A549 (cell line): ENCODE results near the gene NTMT2. TPM values are rescaled to one million over a fixed set of nuclear protein-coding genes. Genes with fewer than 3 reads are reported as not detected.

ENCODE experiments used
- ATAC-seq, 2 experiments: fragments of 200-7000 bp in 1 of 2; fragments of >200 bp in 1 of 2; cut with Nextera tagmentation in 1 of 2; cut with Tn5 transposase in 1 of 2; 3 replicates each; pipeline versions ENCODE4 v1.8.0 to v1.9.1; 2018 to 2020; ENCODE audit warnings: mild to moderate bottlenecking in 1 of 2, moderate library complexity in 1 of 2
- CTCF ChIA-PET: fragments of 300-600 bp; sonication (Branson Sonifier 250); formaldehyde crosslinking; extraction: SDS; loops from one replicate; lab custom pipeline; 2021; ENCODE audit warnings: antibody characterized with exemption, inconsistent platforms; lab: Yijun Ruan, JAX
- POLR2A ChIA-PET: fragments of 350-600 bp; formaldehyde crosslinking; extraction: SDS; loops from one replicate; lab custom pipeline; 2021; ENCODE audit warnings: antibody characterized with exemption, inconsistent platforms; lab: Yijun Ruan, JAX
- DNase-seq, 2 experiments: peaks; one replicate each; pipeline versions ENCODE4 v3.0.0 to v3.0.0-alpha.2; 2011 to 2016; ENCODE audit warnings: low read depth in 1 of 2, low spot score in 1 of 2
- FAIRE-seq: peaks from 2 replicates; lab custom pipeline; 2011; peaks lifted over from hg19 to GRCh38; lab: Jason Lieb, UNC
- H3K27ac ChIP-seq, 2 experiments: fragments of >200 bp; sonication (Bioruptor Twin); formaldehyde crosslinking; 3 replicates each; pipeline ENCODE4 v1.5.1; 2016 to 2017
- H3K4me1 ChIP-seq: fragments of >200 bp; sonication (Bioruptor Twin); formaldehyde crosslinking; 3 replicates; pipeline ENCODE4 v1.6.1; 2016
- H3K4me2 ChIP-seq: fragments of >200 bp; sonication (Bioruptor Twin); formaldehyde crosslinking; 3 replicates; pipeline ENCODE4 v1.6.1; 2016
- H3K4me3 ChIP-seq: fragments of >200 bp; sonication (Bioruptor Twin); formaldehyde crosslinking; 3 replicates; pipeline ENCODE4 v1.5.1; 2016
- H3K9me3 ChIP-seq: fragments of >200 bp; sonication (Bioruptor Twin); formaldehyde crosslinking; 3 replicates; pipeline ENCODE4 v1.6.1; 2016
- BHLHE40 ChIP-seq: IDR thresholded peaks from 2 replicates; pipeline ENCODE4 v1.6.1; 2012; ENCODE audit warnings: low read depth, low read length, inconsistent platforms
- CHD2 ChIP-seq: fragments of 150-350 bp; IDR thresholded peaks from 2 replicates; pipeline ENCODE4 v1.6.1; 2014; ENCODE audit warnings: low read length; ENCODE audit not compliant: partially characterized antibody
- EP300 ChIP-seq, 2 experiments: fragments of >200 bp; sonication (Bioruptor Twin); formaldehyde crosslinking; IDR thresholded peaks; 2 replicates in 1 of 2; 3 replicates in 1 of 2; pipeline ENCODE4 v1.6.1; 2016 to 2017
- FOSB ChIP-seq: fragments of 250-450 bp; sonication (Bioruptor Pico); IDR thresholded peaks from 2 replicates; pipeline ENCODE4 v1.5.0; 2020; ENCODE audit warnings: mild to moderate bottlenecking, moderate library complexity
- FOSL2 ChIP-seq, 2 experiments: fragments of 450-650 bp in 1 of 2; fragments of >200 bp in 1 of 2; sonication (Bioruptor Twin) in 1 of 2; formaldehyde crosslinking; IDR thresholded peaks; 2 replicates each; pipeline versions ENCODE4 v1.5.0 to v1.6.1; 2016 to 2020; ENCODE audit warnings: mild to moderate bottlenecking in 1 of 2, moderate library complexity in 1 of 2
- HDAC2 ChIP-seq: fragments of 200-600 bp; sonication (generic); IDR thresholded peaks from 2 replicates; pipeline ENCODE4 v1.6.1; 2016
- RAD21 ChIP-seq, 2 experiments: fragments of >200 bp in 1 of 2; sonication (Bioruptor Twin) in 1 of 2; formaldehyde crosslinking in 1 of 2; IDR thresholded peaks in 1 of 2; conservative IDR thresholded peaks in 1 of 2; 2 replicates in 1 of 2; 3 replicates in 1 of 2; pipeline ENCODE4 v1.6.1; 2012 to 2018; ENCODE audit warnings: inconsistent platforms in 1 of 2
- RCOR1 ChIP-seq: fragments of 150-350 bp; IDR thresholded peaks from 2 replicates; pipeline ENCODE4 v1.6.1; 2014; ENCODE audit warnings: antibody characterized with exemption, low read length, low read depth
- RNF2 ChIP-seq: fragments of 200-600 bp; sonication (generic); IDR thresholded peaks from 2 replicates; pipeline ENCODE4 v1.6.1; 2016; ENCODE audit warnings: low read depth, mild to moderate bottlenecking, antibody characterized with exemption, moderate library complexity, borderline replicate concordance
- SMC3 ChIP-seq: fragments of >200 bp; sonication (Bioruptor Twin); formaldehyde crosslinking; IDR thresholded peaks from 3 replicates; pipeline ENCODE4 v1.6.1; 2018; ENCODE audit warnings: inconsistent platforms
- WGBS: methylation state at CpG from one replicate; pipeline ENCODE4 v1.1.6; 2017; ENCODE audit errors: missing lambda C conversion rate; 5-methylcytosine and 5-hydroxymethylcytosine counted together
- polyA minus RNA-seq: library from RNA; depleted of rRNA, polyadenylated mRNA; stranded (reverse); fragments of >200 nt; gene quantifications from 2 replicates; pipeline ENCODE4 v1.2.3, GENCODE V29; 2011; rRNA and poly(A)+ RNA removed
- polyA plus RNA-seq, 4 experiments: library from polyadenylated mRNA; depleted of rRNA in 3 of 4; stranded (reverse); fragments of >200 nt; fragmentation: RNase III in 1 of 4; extraction: RNeasy Plus Mini Kit Qiagen cat#74134 plus additional on column Dnase treatment in 1 of 4; gene quantifications; 2 replicates in 3 of 4; 3 replicates in 1 of 4; pipeline ENCODE4 v1.2.3, GENCODE V29; 2011 to 2017
- TF ChIP-seq, protein P1 (sequence below): IDR thresholded peaks from 2 replicates; pipeline ENCODE4 v1.6.1; 2012
- TF ChIP-seq, protein P2 (sequence below): IDR thresholded peaks from 2 replicates; pipeline ENCODE4 v1.6.1; 2012; ENCODE audit warnings: low read depth, borderline replicate concordance
- TF ChIP-seq, protein P3 (sequence below): fragments of 200-600 bp; sonication (generic); IDR thresholded peaks from 2 replicates; pipeline ENCODE4 v1.6.1; 2016; ENCODE audit warnings: antibody characterized with exemption, mild to moderate bottlenecking, moderate library complexity
- TF ChIP-seq, protein P4 (sequence below): fragments of >200 bp; sonication (Bioruptor Twin); formaldehyde crosslinking; IDR thresholded peaks from 3 replicates; pipeline ENCODE4 v1.6.1; 2016

Gene NTMT2
- not detected in 2 replicates for polyA plus RNA-seq (2011; rRNA removed)
- not detected in 2 replicates for polyA plus RNA-seq (2012; cell fraction: cytosol; rRNA removed)
- polyA plus RNA-seq (2012; cell fraction: nucleus; rRNA removed) = not detected in 2 replicates
- polyA plus RNA-seq (2017; fragmentation: RNase III; extraction: RNeasy Plus Mini Kit Qiagen cat#74134 plus additional on column Dnase treatment) = not detected in 3 replicates
- not detected in 2 replicates for polyA minus RNA-seq

DNA sequence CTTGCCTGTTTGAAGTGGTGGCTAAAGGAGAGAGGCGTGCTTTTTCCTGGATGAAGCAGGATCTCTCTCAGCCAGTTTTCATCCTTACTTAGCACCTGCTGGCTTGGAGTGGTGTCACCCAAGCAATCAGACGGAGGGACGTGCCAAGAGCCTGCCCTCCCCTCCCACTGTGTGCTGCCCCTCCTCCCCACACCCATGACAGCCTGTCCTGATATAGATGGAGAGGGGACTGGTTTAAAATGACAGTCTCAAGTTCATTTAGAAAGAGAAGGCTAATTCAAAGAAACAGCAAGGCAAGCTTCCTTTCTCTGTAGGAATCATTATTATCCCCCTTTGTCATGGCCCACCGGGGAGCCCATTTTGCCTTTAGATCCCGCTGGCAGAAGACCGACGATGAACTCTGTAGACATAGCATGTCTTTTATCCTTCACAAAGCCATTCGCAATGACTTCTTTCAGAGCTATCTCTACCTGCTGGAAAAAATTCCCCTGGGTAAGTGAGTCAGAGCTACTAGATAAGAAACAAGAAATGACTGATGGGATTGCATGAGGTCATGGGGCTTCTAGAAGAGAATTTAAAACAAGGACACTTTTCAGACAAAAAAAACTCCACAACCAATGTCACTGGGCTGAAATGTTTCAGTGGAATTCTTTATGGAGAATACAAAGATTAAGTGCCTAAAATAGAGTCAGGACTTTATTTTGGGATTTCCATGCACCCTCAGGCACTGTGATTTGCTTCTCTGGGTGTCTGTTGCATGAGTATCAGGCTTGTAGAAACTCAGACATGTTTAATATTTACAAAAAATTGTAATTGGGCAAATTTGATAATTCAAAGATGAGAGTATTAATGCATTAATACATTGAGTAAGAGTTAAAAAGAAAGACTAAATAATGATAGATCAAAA is at the start of gene NTMT2:
NTMT2 (plus strand) TSS at position 190 of the 907 bp plus-strand sequence; CDS start at position 339, 149 bp downstream.
- Histone ChIP-seq H3K9me3 (no peaks in the 10 kb centered on the region), H3K27ac (no peak within 1 kb of the TSS), H3K4me3 (no peak within 1 kb of the TSS), H3K4me2 (no peak within 1 kb of the TSS), H3K4me1 (no peaks in the 10 kb centered on the region)
- ChIA-PET POLR2A (no interaction called here), CTCF (no interaction called here)
- 29% methylated on average over 8 of the region's 8 CpGs for WGBS
- DNase-seq (no peak), FAIRE-seq (no peak), ATAC-seq (no peak)
- TF ChIP-seq SMC3 (no peak), RAD21 (conservative IDR thresholded peaks at IDR 0.05 in 1 of 2, IDR thresholded peaks at IDR 0.05 in 1 of 2) (no peak), EP300 (IDR thresholded peaks at IDR 0.05) (no peak), BHLHE40 (no peak)
- TF ChIP-seq, protein P1, sequence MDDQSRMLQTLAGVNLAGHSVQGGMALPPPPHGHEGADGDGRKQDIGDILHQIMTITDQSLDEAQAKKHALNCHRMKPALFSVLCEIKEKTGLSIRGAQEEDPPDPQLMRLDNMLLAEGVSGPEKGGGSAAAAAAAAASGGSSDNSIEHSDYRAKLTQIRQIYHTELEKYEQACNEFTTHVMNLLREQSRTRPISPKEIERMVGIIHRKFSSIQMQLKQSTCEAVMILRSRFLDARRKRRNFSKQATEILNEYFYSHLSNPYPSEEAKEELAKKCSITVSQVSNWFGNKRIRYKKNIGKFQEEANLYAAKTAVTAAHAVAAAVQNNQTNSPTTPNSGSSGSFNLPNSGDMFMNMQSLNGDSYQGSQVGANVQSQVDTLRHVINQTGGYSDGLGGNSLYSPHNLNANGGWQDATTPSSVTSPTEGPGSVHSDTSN = no peak

DNA sequence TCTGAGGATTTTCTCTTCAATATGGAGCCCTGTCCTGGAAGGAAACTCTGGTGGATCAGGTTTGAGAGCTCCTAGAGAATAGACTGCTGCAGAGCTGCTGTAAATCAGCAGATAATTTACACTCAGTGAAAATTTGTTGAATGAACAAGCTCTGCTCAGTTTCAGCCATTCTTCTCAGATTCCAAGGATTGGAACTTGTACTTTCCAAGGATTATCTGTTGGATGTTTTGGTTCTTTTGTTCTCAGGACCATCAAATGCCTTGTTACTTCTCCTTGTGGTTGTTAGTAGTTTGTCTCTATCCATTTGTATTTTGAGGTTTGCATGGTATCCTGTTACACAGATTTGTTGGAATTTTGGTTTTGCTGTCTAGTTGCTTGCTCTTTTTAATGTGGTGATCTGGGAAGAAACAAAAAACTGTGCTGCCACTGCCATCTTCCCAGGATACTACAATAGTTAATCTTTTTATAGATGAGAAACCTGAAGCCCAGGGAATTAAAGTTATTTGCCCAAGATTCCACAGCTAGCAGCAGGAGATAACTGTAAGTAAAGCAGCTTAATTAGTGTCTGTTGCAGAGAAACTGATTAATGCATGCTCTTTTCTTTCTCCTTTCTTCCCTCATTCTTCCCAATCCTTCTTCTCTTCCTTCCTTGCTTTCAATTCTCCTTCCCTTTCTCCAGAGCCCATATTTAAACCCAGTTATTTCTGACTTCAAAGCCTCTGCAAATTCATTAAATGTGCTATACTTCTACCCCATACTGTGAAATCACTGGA is 49.6 kb upstream of the NTMT2 start:
- no peak overlapping the region for H3K4me2 ChIP-seq
- CTCF ChIA-PET = interaction anchor here (1.3 kb wide), 1 partner anchor 21 kb away, joined by 3 read pairs; the partner anchor contains the start of gene KIFAP3
- TF ChIP-seq RNF2 = no peak
- TF ChIP-seq FOSB (CRISPR knock-in tag) = no peak
- TF ChIP-seq, protein P2, sequence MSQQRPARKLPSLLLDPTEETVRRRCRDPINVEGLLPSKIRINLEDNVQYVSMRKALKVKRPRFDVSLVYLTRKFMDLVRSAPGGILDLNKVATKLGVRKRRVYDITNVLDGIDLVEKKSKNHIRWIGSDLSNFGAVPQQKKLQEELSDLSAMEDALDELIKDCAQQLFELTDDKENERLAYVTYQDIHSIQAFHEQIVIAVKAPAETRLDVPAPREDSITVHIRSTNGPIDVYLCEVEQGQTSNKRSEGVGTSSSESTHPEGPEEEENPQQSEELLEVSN = no peak
- no peak for TF ChIP-seq RCOR1
- TF ChIP-seq CHD2 = no peak
- TF ChIP-seq, protein P3, sequence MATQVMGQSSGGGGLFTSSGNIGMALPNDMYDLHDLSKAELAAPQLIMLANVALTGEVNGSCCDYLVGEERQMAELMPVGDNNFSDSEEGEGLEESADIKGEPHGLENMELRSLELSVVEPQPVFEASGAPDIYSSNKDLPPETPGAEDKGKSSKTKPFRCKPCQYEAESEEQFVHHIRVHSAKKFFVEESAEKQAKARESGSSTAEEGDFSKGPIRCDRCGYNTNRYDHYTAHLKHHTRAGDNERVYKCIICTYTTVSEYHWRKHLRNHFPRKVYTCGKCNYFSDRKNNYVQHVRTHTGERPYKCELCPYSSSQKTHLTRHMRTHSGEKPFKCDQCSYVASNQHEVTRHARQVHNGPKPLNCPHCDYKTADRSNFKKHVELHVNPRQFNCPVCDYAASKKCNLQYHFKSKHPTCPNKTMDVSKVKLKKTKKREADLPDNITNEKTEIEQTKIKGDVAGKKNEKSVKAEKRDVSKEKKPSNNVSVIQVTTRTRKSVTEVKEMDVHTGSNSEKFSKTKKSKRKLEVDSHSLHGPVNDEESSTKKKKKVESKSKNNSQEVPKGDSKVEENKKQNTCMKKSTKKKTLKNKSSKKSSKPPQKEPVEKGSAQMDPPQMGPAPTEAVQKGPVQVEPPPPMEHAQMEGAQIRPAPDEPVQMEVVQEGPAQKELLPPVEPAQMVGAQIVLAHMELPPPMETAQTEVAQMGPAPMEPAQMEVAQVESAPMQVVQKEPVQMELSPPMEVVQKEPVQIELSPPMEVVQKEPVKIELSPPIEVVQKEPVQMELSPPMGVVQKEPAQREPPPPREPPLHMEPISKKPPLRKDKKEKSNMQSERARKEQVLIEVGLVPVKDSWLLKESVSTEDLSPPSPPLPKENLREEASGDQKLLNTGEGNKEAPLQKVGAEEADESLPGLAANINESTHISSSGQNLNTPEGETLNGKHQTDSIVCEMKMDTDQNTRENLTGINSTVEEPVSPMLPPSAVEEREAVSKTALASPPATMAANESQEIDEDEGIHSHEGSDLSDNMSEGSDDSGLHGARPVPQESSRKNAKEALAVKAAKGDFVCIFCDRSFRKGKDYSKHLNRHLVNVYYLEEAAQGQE = no peak
- TF ChIP-seq HDAC2 = no peak
- TF ChIP-seq, protein P4, sequence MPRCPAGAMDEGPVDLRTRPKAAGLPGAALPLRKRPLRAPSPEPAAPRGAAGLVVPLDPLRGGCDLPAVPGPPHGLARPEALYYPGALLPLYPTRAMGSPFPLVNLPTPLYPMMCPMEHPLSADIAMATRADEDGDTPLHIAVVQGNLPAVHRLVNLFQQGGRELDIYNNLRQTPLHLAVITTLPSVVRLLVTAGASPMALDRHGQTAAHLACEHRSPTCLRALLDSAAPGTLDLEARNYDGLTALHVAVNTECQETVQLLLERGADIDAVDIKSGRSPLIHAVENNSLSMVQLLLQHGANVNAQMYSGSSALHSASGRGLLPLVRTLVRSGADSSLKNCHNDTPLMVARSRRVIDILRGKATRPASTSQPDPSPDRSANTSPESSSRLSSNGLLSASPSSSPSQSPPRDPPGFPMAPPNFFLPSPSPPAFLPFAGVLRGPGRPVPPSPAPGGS = no peak
- TF ChIP-seq, protein P1 = no peak
- TF ChIP-seq FOSL2 (IDR thresholded peaks at IDR 0.05) = no peak
- no peak for TF ChIP-seq FOSL2 (CRISPR knock-in tag; IDR thresholded peaks at IDR 0.05)
- TF ChIP-seq, all 56 proteins: peak for 0
- H3K9me3 ChIP-seq = no peaks in the 10 kb centered on the region
- H3K27ac ChIP-seq = no peak overlapping the region
- DNase-seq (no peak), ATAC-seq (no peak), FAIRE-seq (no peak)
- POLR2A ChIA-PET = no interaction called here
- H3K4me3 ChIP-seq = no peak overlapping the region
- no peaks in the 10 kb centered on the region for H3K4me1 ChIP-seq
